GM19043 (cell line): Measurements from ENCODE around the gene RNU6-8.
A peak's percentile ranks its signal among the peaks of the same experiment; 100 is the strongest.

Experiments used
- ATAC-seq: cut with Tn5 transposase; IDR thresholded peaks from one replicate; pipeline ENCODE4 v1.9.1; 2021; ENCODE audit warnings: low read depth; ENCODE audit not compliant: unreplicated experiment

Gene RNU6-8

DNA sequence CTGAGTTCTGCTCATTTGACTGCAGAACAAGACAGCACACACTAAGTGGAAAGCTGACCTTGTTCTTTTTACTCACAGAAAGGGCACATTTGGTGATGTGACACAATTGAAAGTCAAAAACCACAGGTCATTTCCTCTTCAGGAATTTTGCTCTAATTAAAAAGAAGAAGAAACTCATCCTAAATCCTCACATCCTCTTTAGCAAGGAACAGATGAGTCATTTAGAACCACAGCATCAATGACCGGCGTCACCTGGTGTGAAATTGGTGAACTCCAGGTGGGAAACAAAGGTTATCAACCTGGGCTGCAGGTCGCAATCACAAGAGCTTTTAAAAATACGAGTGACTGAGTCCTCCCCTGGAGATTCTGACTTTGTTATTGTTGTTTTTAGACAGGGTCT is 2.9 kb upstream of the RNU6-8 start:
- no peak for ATAC-seq

DNA sequence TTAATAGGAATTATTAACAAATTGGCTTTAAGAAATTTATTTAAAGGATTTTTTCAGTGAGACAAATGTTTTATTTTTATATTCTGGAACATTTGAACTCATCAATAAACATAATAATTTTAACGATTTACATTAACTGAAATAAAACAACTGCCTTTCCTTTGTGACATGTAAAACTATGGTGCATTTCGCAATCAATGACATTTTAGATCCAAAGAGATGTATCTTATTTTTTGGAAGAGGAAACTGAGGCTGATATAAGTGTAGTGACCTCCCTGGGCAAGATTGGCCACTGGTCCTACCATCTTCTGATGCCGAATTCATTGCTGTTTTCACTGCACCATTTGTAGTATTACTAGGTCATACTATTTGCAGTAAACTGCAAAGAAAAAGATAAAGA is 2.5 kb upstream of the RNU6-8 start:
- ATAC-seq, result no peak

DNA sequence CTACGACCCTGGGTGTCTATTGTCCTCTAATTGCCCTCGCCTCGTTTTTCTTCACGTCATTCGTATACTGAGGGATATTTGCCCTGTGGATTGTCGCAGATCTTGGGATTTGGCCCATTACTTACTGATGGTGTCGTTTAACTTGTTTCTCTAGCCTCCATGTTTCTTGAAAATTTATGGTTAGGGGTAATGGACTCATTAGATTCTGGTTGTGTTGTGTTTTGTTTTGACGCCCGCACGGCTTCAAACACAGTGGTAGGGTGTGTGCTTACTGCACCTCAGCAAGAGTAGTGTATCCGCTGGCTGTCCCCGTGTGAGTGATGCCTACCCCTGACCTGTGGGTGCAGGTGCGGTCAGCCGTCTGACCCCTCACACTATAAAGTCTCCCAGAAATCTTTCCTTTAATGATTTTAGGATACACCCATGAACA is 874 bp upstream of the RNU6-8 start:
- ATAC-seq, result no peak

GRCh38 chr14:32202491-32202997 is 525 bp downstream of the RNU6-8 start:
- no peak for ATAC-seq

DNA sequence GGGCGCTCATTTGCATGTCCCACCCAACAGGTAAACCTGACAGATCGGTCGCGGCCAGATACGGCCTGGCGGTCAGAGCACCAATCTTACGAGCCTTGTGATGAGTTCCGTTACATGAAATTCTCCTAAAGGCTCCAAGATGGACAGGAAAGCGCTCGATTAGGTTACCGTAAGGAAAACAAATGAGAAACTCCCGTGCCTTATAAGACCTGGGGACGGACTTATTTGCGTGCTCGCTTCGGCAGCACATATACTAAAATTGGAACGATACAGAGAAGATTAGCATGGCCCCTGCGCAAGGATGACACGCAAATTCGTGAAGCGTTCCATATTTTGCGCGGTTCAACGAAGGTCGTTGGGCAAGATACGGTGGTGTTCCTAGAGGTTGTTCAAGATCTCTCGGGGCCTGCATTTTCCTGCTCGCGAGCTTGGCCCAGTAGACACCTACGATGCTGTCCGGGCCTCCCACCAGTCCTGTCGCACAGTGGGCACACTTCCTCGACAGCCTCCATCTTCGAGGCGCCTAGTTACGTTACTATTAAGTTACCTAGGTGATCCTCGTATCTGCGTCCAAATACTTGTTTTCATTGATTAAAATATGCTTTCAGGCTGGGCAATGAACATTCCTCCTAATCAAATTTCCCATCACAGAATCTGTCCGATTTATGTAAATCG is 1.1 kb downstream of the RNU6-8 start, which contains the start of gene RNU6-7:
Gene RNU6-7 (plus strand): TSS at position 230 of the 675 bp plus-strand sequence.
- no peak for ATAC-seq

GRCh38 chr14:32201193-32201815 is 1.8 kb downstream of the RNU6-8 start:
- peak; percentile 48 for ATAC-seq

GRCh38 chr14:32200368-32201192 is 2.5 kb downstream of the RNU6-8 start:
- no peak for ATAC-seq

DNA sequence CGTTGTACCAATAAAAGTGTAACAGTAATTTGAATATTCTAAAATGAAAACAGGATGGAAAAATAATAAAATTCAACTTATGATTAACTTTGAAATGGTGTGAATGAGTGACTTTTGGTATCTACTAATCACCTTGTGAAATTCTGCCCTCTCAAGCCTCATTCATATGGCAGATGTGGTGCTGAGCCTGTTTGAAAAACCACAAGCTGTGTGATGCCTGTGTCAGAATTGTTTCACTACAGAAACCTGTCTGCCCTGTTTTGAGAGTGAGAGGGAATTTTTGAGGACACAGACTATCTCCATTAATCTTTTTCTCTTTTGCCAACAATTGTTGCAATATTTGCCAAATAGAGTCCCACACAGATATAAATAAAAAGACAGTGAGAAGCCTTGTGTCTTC is 5.2 kb downstream of the RNU6-8 start:
- peak; percentile 38 for ATAC-seq

DNA sequence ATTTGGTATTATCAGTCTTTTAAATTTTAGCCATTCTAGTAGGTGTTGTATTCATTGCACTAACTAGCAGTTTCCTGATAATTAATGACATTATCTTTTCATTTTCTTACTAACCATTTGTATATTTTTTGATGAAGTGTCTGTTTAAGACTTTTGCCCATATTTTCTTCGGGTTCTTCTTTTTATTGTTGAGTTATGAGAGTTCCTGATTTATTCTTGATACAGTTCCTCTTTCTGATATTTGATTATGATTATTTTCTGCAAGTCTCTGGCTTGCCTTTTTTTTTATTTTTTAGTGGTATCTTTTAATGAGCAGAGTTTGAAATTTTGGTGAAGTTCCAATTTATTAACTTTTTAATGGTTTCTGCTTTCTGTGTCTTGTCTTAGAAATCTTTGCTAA is 7.4 kb downstream of the RNU6-8 start:
- no peak for ATAC-seq

DNA sequence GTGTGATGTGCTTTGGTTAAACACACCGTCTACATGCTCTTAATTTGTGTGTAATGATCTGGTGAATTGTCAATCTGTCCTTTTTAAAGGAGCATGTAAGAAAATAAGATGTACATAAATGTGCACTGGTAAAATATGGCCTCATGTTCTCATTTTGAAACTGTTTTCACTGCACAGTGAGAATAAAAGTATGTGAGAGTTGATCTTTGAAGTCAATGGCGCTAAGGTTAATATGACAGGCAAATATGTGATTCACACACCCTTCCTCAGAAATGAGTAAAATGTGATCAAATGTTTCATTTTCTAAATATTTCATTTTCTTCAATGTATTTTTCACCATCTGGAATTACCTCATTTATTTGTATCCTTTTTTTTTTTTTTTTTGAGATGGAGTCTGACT is 9.5 kb downstream of the RNU6-8 start:
- ATAC-seq, result no peak

GRCh38 chr14:32192712-32193373 is 10.2 kb downstream of the RNU6-8 start:
- no peak for ATAC-seq

DNA sequence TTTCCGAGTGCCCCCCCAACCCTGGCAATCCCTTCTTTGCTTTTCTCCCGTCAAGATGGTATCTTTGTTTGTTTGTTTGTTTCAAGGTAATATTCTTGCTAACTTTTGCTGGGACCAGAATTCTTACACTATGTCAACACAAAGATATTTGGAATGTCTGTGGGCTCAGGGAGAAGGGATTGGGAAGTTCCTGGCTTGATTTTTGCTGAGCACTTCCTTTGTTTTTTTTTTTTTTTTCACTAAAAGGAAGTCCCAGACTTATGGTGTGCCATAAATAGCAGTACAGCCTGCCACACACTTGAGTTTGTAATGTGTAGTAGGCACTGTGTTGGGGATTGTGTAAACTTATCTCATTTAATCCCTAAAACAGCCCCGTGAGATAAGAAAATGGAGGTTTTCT is 12.4 kb downstream of the RNU6-8 start:
- no peak for ATAC-seq

- no peak for ATAC-seq
Measured at GRCh38 chr14:32189811-32190210, 13.3 kb downstream of the RNU6-8 start.

DNA sequence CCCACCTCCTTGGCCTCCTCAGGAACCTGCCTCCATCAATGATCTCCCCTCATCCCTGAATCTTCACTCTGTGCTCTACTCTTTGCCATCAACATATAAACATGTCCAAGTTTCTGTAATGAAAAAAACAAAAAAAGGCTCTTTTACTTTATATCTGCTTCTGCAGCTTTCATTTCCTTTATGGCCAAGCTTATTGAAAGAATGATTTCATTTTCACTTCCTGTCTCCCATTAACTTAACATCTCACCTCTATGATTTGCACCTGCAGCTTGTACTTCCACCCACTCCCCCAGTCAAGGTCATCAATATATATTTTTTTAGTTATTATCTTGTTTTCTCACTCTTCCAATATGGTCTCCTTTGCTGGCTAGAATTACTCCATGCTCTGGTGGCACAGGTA is 16.8 kb downstream of the RNU6-8 start:
- no peak for ATAC-seq

DNA sequence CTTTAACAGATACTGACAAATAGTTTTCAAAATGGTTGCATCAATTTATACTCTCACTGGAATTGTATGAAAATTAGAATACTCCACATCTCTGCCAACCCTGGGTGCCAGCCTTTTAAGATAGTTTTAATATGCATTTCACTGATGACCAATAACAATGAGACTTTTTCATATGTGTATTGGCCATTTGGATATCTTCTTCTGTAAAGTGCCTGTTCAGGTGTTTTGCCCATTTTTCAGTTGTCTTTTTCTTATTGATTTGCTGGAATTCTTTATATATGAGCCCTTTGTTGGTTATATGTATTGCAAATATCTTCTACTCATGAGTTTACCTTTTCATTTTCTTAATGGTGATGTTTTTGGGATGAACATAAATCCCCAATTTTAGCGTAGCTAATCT is 18.0 kb downstream of the RNU6-8 start:
- ATAC-seq, result no peak

DNA sequence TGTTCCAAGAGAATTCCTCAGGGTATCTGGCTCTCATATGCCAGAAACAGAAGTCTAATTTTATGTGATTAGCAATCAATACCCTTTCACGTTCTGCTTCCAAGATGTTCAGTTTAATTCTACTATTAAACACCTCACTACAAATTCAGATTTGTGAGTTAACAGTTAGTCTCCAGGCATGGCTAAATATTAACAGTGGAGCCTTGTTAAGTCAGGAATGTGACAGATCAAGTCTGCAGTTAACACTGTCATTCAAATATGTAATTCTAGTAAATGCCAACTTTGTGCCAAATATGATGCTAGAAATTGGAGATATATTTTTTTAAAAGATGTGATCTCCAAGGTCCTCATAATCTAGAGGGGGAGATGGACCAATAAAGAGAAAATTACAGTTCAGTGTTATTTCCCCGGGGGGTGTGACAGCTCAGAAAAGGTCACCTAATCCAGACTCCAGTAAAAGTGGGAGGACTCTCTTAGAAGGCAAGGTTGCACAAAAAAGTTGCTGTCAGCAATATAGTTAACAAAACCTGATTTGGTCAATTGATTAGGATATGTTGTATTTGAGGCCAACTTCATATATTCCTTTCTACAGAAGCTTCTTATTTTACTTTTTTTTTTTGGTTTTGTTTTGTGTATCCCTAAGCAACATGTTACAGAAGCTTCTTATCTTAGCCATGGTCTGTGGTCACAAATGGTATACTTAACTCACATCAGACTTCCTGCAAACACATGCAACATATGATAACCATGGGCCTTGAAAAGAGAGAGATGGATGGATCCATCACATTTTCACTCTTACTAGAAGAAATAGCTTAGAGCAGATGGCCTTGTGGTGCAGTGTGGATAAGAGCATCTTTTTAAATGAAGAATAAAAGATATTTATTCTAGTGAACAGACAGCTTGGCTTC is 19.7 kb downstream of the RNU6-8 start:
- no peak for ATAC-seq

DNA sequence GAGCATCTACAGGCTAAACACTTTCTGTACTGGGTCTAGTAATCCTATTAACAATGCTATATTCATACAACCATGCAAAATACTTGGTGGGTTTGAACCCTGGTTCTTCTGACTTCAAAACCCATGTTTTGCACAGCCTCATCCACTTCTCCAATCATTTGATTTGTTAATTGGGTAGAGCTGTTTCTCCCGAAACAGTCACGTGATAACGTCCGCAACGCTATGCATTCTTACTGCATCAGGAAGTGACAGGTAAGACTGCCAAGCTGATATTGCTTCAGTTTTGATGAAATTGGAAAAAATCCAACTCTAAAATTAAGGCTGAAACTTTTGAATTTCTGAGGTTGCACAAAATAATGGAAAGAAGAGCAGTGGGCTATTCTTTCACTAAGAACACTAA is 31.6 kb downstream of the RNU6-8 start:
- no peak for ATAC-seq

DNA sequence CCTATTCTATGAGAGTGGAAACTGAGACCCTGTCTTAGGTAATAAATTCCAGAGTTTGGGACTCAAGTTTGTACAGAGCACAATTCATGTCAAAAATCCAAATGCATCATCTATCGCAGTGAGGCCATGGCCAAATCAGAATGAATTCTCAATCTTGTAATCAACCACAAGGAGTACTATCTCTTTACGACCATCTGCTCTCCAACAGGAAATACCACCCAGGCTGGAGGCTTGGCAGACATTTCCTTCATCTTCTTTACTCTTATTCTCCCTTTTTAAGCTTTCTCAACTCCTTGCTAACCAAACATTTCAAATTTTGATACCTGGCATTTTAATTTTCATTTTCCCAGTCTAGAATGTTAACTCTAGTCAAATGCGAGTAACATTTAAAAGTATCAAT is 33.9 kb downstream of the RNU6-8 start:
- no peak for ATAC-seq

DNA sequence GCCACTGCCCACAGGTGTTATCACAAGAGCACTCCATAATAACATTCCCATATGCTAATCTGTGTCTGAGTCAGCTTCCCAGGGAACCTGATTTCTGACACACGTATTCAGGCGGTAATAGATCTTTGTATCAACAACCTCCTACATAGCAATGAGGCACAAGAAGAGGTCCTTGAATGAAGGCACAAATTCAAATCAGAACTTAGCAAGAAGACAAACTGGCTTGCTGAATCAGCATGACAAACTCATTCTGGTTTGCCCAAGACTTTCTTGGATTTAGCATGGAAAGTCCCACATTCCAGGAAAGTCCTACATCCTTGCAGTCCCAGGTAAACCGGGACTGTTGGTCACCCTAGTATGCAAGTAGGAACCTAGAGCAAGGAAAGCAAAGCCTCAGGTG is 35.2 kb downstream of the RNU6-8 start:
- no peak for ATAC-seq

DNA sequence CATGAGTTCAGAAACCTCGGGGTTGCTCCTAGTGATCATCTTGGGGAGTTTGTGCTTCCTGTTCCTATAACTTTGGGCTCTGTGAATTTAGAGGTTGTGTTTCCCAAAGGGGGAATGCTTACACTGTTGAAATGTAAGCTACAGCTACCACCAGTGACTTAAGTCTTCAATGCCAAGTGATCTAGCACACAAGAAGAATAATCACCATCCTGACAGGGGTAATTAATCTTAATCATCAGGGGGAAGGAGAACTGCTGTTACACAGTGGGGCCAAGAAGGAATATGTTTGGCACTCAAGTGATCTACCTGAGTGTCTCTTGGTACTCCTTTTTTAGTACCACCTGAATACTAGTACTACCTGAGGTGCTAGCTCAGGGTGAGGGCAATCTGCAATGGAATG is 36.1 kb downstream of the RNU6-8 start:
- ATAC-seq, result no peak
